Stimulated activated CD8-positive, alpha-beta memory T cell treated with anti-CD3 and anti-CD28 coated beads, Interleukin-4, amount 100 ng/mL, for 1 hour (primary cell): ENCODE measurements around the gene OR2D3.
"Not testable (repeated sequence)": the region's sequence is repeated elsewhere in the genome, so short reads cannot be mapped to it uniquely, and the experiment has no call there.

Experiments
- DNase-seq, 2 donors: peaks; one replicate each; pipeline ENCODE4 v3.0.0-alpha.2; 2020; ENCODE audit warnings: low read depth in 2 of 2, low spot score in 1 of 2

Gene OR2D3

GRCh38 chr11:6920702-6921101, at the start of gene OR2D3:
Gene OR2D3, plus strand, starts transcription at chr11:6921002. Its CDS starts 0 bp downstream, at chr11:6921002.
- DNase-seq: no peak

GRCh38 chr11:6871278-6871677, 49.5 kb upstream of the OR2D3 start:
- no peak for DNase-seq

- no peak for DNase-seq
Measured at GRCh38 chr11:6875761-6876160, 45.0 kb upstream of the OR2D3 start.

GRCh38 chr11:6876325-6876724, 44.5 kb upstream of the OR2D3 start, which contains the start of gene OR10A4:
Gene OR10A4, plus strand, starts transcription at chr11:6876625. Its CDS starts 23 bp downstream, at chr11:6876648.
- DNase-seq: no peak

GRCh38 chr11:6876914-6877313, 43.9 kb upstream of the OR2D3 start:
- DNase-seq: no peak

GRCh38 chr11:6882751-6883150, 38.1 kb upstream of the OR2D3 start:
- DNase-seq: no peak

- not testable (repeated sequence) for DNase-seq
Measured at GRCh38 chr11:6887711-6888110, 33.1 kb upstream of the OR2D3 start.

- DNase-seq: no peak
Measured at GRCh38 chr11:6888830-6889229, 32.0 kb upstream of the OR2D3 start.

- no peak for DNase-seq
Measured at GRCh38 chr11:6889835-6890234, 31.0 kb upstream of the OR2D3 start.

GRCh38 chr11:6892400-6892799, 28.4 kb upstream of the OR2D3 start, which contains the start of gene OR2D2:
Gene OR2D2, minus strand, starts transcription at chr11:6892500. Its CDS starts 0 bp downstream, at chr11:6892500.
- DNase-seq: no peak

GRCh38 chr11:6894097-6894496, 26.7 kb upstream of the OR2D3 start:
- DNase-seq: no peak

GRCh38 chr11:6895010-6895409, 25.8 kb upstream of the OR2D3 start:
- no peak for DNase-seq

GRCh38 chr11:6898911-6899310, 21.9 kb upstream of the OR2D3 start:
- no peak for DNase-seq

GRCh38 chr11:6900327-6900999, 20.3 kb upstream of the OR2D3 start:
- DNase-seq: no peak

GRCh38 chr11:6904804-6905203, 16.0 kb upstream of the OR2D3 start:
- not testable (repeated sequence) for DNase-seq

GRCh38 chr11:6911378-6911777, 9.4 kb upstream of the OR2D3 start:
- no peak for DNase-seq

- DNase-seq: no peak
Measured at GRCh38 chr11:6911948-6912347, 8.9 kb upstream of the OR2D3 start.

- no peak for DNase-seq
Measured at GRCh38 chr11:6919698-6920097, 1.1 kb upstream of the OR2D3 start.

- DNase-seq: no peak
Measured at GRCh38 chr11:6925007-6925577, 4.3 kb downstream of the OR2D3 start.

GRCh38 chr11:6925636-6926207, 4.9 kb downstream of the OR2D3 start:
- no peak for DNase-seq

GRCh38 chr11:6926208-6927029, 5.6 kb downstream of the OR2D3 start, which contains the start of gene ZNF215:
Gene ZNF215, plus strand, starts transcription at chr11:6926426. Its CDS starts 5,847 bp downstream, at chr11:6932273.
- no peak for DNase-seq
